Activated CD8-positive, alpha-beta T cell treated with anti-CD3 and anti-CD28 coated beads for 36 hours (primary cell): Measurements from ENCODE around the gene KMO. TPM values are rescaled to one million over a fixed set of nuclear protein-coding genes. Genes with fewer than 3 reads are reported as not detected.
A peak's percentile ranks its signal among the peaks of the same experiment; 100 is the strongest.

ENCODE experiments used
- ATAC-seq: fragments of 200-7000 bp; cut with Tn5 transposase; one replicate; pipeline ENCODE4 v1.10.0; 2021; ENCODE audit warnings: mild to moderate bottlenecking, moderate library complexity
- CTCF ChIA-PET: fragments of 350-600 bp; sonication (Branson Sonifier 250); formaldehyde crosslinking; loops from one replicate; lab custom pipeline; 2021; ENCODE audit warnings: antibody characterized with exemption; lab: Charles Lee
- POLR2A ChIA-PET: fragments of 350-600 bp; sonication (Branson Sonifier 250); formaldehyde crosslinking; loops from one replicate; lab custom pipeline; 2021; ENCODE audit warnings: antibody characterized with exemption; lab: Charles Lee
- DNase-seq: peaks from one replicate; pipeline ENCODE4 v3.0.0-alpha.2; 2020
- H3K27ac Mint-ChIP-seq: one replicate; pipeline ENCODE4 v1.8.0; 2021; ENCODE audit warnings: mild to moderate bottlenecking, mixed read lengths
- H3K27me3 Mint-ChIP-seq: one replicate; pipeline ENCODE4 v1.8.0; 2021; ENCODE audit warnings: mixed read lengths
- H3K36me3 Mint-ChIP-seq: one replicate; pipeline ENCODE4 v1.8.0; 2021; ENCODE audit warnings: low read depth, mixed read lengths
- H3K4me1 Mint-ChIP-seq: one replicate; pipeline ENCODE4 v1.8.0; 2021; ENCODE audit warnings: low read depth, mixed read lengths
- H3K4me3 Mint-ChIP-seq: one replicate; pipeline ENCODE4 v1.8.0; 2021; ENCODE audit warnings: mild to moderate bottlenecking, moderate library complexity, mixed read lengths
- H3K9me3 Mint-ChIP-seq: one replicate; pipeline ENCODE4 v1.8.0; 2021; ENCODE audit warnings: mixed read lengths
- intact Hi-C: fragments of 100-400 bp; cut with micrococcal nuclease; formaldehyde crosslinking; loops from one replicate; pipeline ENCODE4 v1.10.0; 2022
- total RNA-seq, 2 experiments: library from RNA; stranded (reverse); gene quantifications; one replicate each; pipeline ENCODE4 v1.2.3, GENCODE V29; 2021
- TF ChIP-seq, protein P1 (sequence below): fragments of 200-600 bp; IDR thresholded peaks from one replicate; pipeline ENCODE4 v1.8.0; 2022; ENCODE audit warnings: antibody characterized with exemption, mild to moderate bottlenecking

The KMO gene
- total RNA-seq, 2 experiments from 2014 or later, result 0.18 TPM; not detected in 1

DNA sequence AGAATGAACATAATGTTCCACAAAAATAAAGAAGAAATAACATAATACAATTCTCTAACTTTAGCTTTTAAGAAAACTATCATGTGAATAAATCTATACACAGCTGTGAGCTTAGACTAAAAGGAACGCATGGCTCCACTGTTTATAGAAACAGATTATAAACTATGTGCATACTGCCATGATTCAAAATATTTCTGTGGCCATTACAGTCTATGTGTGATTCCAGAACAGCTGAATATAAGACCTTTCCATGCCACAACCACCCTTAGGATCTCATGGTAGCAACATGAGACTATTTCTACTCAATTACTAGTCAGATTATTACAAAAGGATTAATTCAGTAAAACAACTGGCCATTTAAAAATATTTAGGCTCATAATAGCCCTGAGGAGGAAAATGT, 104.1 kb downstream of the KMO start:
- TF ChIP-seq, protein P1, sequence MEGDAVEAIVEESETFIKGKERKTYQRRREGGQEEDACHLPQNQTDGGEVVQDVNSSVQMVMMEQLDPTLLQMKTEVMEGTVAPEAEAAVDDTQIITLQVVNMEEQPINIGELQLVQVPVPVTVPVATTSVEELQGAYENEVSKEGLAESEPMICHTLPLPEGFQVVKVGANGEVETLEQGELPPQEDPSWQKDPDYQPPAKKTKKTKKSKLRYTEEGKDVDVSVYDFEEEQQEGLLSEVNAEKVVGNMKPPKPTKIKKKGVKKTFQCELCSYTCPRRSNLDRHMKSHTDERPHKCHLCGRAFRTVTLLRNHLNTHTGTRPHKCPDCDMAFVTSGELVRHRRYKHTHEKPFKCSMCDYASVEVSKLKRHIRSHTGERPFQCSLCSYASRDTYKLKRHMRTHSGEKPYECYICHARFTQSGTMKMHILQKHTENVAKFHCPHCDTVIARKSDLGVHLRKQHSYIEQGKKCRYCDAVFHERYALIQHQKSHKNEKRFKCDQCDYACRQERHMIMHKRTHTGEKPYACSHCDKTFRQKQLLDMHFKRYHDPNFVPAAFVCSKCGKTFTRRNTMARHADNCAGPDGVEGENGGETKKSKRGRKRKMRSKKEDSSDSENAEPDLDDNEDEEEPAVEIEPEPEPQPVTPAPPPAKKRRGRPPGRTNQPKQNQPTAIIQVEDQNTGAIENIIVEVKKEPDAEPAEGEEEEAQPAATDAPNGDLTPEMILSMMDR, result no peak
- H3K27me3 Mint-ChIP-seq, result no peaks in the 10 kb centered on the region
- no peak overlapping the region for H3K27ac Mint-ChIP-seq
- ChIA-PET POLR2A (no interaction called here), CTCF (interaction anchor here (1.3 to 2.9 kb wide), 3 partner anchors 9 to 362 kb away, joined by 3 to 8 read pairs (median 7); partner anchors contain the start of gene MAP1LC3C)
- peaks cover 53% of the 10 kb centered on the region for H3K36me3 Mint-ChIP-seq
- ATAC-seq (no peak), DNase-seq (no peak)
- intact Hi-C loops, result no loop called here
- H3K9me3 Mint-ChIP-seq, result no peaks in the 10 kb centered on the region
- no peak overlapping the region for H3K4me3 Mint-ChIP-seq
- peaks cover 62% of the 10 kb centered on the region for H3K4me1 Mint-ChIP-seq

DNA sequence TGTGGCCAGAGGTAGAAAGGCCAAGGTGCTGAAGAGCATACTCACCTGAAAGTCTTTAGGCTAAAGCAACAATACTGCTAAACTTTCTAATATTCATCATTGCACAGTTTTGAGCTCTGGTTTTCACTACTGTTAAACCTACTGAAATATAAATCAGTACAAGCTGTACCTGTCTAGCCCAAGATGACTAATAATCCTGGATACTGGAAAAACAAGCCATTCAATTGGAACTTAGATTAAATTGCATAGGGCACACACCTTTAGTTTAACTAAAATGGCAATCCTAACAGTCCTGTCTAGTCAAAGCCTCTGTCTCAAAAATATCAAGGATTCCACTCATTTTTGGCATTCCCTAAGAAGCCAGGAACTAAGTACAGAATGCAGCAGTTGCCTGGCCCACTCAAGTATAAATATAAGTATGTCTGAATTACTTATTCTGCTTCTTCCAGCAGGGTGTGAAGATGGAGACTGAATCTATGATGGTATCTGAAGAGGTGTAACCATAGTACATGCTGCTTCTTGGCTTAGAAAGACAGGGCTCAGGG, 104.9 kb downstream of the KMO start:
- Mint-ChIP-seq H3K9me3 (peaks cover 4% of the 10 kb centered on the region), H3K27me3 (no peaks in the 10 kb centered on the region), H3K27ac (no peak overlapping the region), H3K36me3 (peaks cover 46% of the 10 kb centered on the region), H3K4me3 (peak overlapping the region; percentile 91), H3K4me1 (peaks cover 55% of the 10 kb centered on the region)
- DNase-seq (no peak), ATAC-seq (no peak)
- POLR2A ChIA-PET, result no interaction called here
- TF ChIP-seq, protein P1, result no peak
- intact Hi-C loops, result no loop called here
- CTCF ChIA-PET, result interaction anchor here (2.1 to 2.9 kb wide), 2 partner anchors 10 to 26 kb away, joined by 7 to 8 read pairs; no protein-coding TSS in a partner anchor

DNA sequence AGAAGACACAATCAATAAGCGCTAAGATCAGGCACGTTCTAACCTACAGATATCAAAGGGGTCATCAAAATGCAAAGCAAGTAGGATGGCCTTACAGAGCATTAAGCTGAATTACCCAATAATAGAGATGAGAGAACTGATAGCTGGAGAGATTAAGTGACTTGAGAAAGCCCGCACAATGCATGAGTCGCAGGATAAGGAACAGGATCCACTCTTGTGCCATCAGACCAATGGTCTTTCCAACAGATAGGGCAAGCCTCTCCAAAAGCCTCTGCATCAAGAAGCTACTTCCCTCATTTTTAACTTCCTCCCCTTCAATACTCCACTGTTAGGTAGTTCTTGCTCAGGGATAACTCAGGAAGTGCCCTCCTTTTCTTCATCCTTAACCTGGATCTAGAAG, 105.4 kb downstream of the KMO start:
- CTCF ChIA-PET, result interaction anchor here (2.1 to 2.9 kb wide), 2 partner anchors 10 to 26 kb away, joined by 7 to 8 read pairs; no protein-coding TSS in a partner anchor

DNA sequence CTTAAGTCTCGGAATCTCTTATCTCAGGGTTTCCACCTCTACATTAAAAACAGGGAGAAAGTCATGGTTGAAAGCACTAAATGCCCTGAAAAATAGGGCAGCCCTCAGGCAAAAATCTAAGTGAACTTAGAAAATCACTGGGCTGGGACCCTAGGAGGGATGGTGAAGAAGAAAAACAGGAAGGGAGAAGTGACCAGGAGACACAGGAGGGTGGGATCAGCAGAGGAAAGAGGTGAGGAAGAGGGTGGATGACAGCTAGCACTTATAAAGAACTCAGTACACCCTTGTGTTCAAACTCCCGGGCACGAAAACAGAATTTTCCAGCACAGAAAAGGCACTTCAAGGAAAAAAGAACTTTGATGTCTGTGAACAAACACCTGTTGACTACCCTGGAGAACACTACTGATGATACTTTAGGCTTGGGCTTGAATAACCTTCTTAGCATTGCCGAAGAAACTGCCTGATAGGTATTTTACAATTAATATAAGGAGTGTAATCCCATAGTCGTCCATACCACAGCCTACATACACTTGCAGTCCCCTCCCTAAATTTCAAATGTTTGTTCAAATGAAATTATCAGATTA, 106.0 kb downstream of the KMO start:
- no peak for DNase-seq
- intact Hi-C loops, result no loop called here
- Mint-ChIP-seq H3K36me3 (peaks cover 44% of the 10 kb centered on the region), H3K27me3 (no peaks in the 10 kb centered on the region), H3K4me1 (peaks cover 51% of the 10 kb centered on the region), H3K4me3 (peak overlapping the region; percentile 91), H3K9me3 (peaks cover 10% of the 10 kb centered on the region), H3K27ac (no peak overlapping the region)
- ChIA-PET POLR2A (interaction anchor here (0.5 kb wide), 1 partner anchor 10 kb away, joined by 3 read pairs; no protein-coding TSS in a partner anchor), CTCF (interaction anchor here (2.1 to 2.9 kb wide), 2 partner anchors 11 to 27 kb away, joined by 7 to 8 read pairs; no protein-coding TSS in a partner anchor)
- no peak for ATAC-seq
- TF ChIP-seq, protein P1, result no peak

More for the DNA sequence above, 105.4 kb downstream of the KMO start:
- TF ChIP-seq, protein P1, result no peak
- ATAC-seq (no peak), DNase-seq (no peak)
- POLR2A ChIA-PET, result interaction anchor here (0.5 kb wide), 1 partner anchor 10 kb away, joined by 3 read pairs; no protein-coding TSS in a partner anchor
- peaks cover 9% of the 10 kb centered on the region for H3K9me3 Mint-ChIP-seq
- peak overlapping the region; percentile 91 for H3K4me3 Mint-ChIP-seq
- no peaks in the 10 kb centered on the region for H3K27me3 Mint-ChIP-seq
- H3K27ac Mint-ChIP-seq, result no peak overlapping the region
- intact Hi-C loops, result no loop called here
- peaks cover 44% of the 10 kb centered on the region for H3K36me3 Mint-ChIP-seq
- H3K4me1 Mint-ChIP-seq, result peaks cover 51% of the 10 kb centered on the region
